DMS 273 treated with DMSO at 0.1 percent for 48 hours (cell line): Measurements from ENCODE around the gene DDX49.
"Not testable (repeated sequence)": the region's sequence is repeated elsewhere in the genome, so short reads cannot be mapped to it uniquely, and the experiment has no call there.

Experiments used
- DNase-seq: peaks from one replicate; lab custom pipeline; 2025; lab: John Stamatoyannopoulos, UW

The DDX49 gene

GRCh38 chr19:18942692-18943091 lies 23.2 kb downstream of the DDX49 start:
- DNase-seq = no peak

GRCh38 chr19:18943465-18943864 lies 23.9 kb downstream of the DDX49 start:
- DNase-seq = no peak

- DNase-seq = no peak
These were observed 25.8 kb downstream of the DDX49 start for GRCh38 chr19:18945297-18945696.

- no peak for DNase-seq
These were observed 26.8 kb downstream of the DDX49 start for GRCh38 chr19:18946335-18946734.

GRCh38 chr19:18946918-18947317 lies 27.4 kb downstream of the DDX49 start:
- DNase-seq = no peak

- DNase-seq = no peak
These were observed 28.8 kb downstream of the DDX49 start for GRCh38 chr19:18948075-18948975.

- DNase-seq = no peak
These were observed 29.5 kb downstream of the DDX49 start for GRCh38 chr19:18948976-18949356.

- DNase-seq = no peak
These were observed 30.3 kb downstream of the DDX49 start for GRCh38 chr19:18949858-18950257.

- no peak for DNase-seq
These were observed 32.3 kb downstream of the DDX49 start for GRCh38 chr19:18951721-18952281.

GRCh38 chr19:18952364-18953003 lies 33.0 kb downstream of the DDX49 start:
- DNase-seq = not testable (repeated sequence)

- no peak for DNase-seq
These were observed 34.6 kb downstream of the DDX49 start for GRCh38 chr19:18954094-18954493.

GRCh38 chr19:18955042-18955441 lies 35.5 kb downstream of the DDX49 start:
- no peak for DNase-seq

- no peak for DNase-seq
These were observed 40.9 kb downstream of the DDX49 start for GRCh38 chr19:18960370-18960769.

- no peak for DNase-seq
These were observed 42.5 kb downstream of the DDX49 start for GRCh38 chr19:18961767-18962620.

- no peak for DNase-seq
These were observed 44.6 kb downstream of the DDX49 start for GRCh38 chr19:18964121-18964520.

- DNase-seq = no peak
These were observed 46.8 kb downstream of the DDX49 start for GRCh38 chr19:18966307-18966706.

GRCh38 chr19:18967358-18968146 lies 48.0 kb downstream of the DDX49 start:
- no peak for DNase-seq

GRCh38 chr19:18969931-18970659 lies 50.6 kb downstream of the DDX49 start:
- DNase-seq = no peak

GRCh38 chr19:18972301-18972811 lies 52.8 kb downstream of the DDX49 start:
- no peak for DNase-seq

- no peak for DNase-seq
These were observed 53.3 kb downstream of the DDX49 start for GRCh38 chr19:18972851-18973250.
